CMK (cell line): ENCODE results near the gene PYGL.
A peak's percentile ranks its signal among the peaks of the same experiment; 100 is the strongest.

Source experiments
- DNase-seq: peaks from one replicate; pipeline ENCODE4 v3.0.0-alpha.2; 2010; ENCODE audit warnings: low read depth

The PYGL gene

DNA sequence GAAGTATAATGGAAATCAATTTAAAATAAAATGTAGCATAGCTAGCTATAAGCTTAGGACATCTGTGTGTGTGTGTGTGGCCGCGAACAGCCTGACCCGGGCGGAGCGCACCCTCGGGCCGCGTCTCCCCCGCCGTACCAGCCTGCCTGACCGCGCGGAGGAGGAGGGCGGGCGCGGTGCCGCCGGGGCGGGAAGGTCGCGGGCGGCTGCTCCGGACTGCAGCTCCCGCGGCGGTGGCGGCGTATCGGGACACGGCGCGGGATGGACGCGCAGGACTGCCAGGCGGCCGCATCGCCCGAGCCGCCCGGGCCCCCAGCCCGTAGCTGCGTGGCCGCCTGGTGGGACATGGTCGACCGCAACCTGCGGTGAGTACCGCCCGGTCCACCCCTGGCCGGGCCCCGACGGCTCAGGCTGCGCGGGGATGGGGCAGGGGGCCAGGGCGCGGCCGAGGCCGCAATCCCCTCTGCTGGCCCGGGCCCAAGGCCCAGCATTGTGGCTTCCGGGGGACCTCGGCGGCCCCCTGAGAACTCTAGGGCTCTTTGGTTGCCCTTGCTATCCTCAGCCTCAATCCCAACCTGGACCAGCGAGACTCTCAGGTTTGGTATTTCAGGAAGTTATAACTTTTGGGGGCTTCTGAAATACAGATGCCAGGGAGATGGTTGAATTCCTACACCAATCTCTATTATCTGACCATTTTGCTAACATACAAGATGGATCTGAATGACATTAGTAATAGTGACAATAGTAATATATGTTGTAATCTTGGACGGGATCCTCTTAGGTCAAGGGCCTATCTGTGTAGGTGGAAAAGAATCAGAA is 72.2 kb downstream of the PYGL start, which contains the start of gene ABHD12B:
ABHD12B (plus strand) TSS at position 140 of the 819 bp plus-strand sequence; CDS start at position 262, 122 bp downstream.
- DNase-seq: no peak

DNA sequence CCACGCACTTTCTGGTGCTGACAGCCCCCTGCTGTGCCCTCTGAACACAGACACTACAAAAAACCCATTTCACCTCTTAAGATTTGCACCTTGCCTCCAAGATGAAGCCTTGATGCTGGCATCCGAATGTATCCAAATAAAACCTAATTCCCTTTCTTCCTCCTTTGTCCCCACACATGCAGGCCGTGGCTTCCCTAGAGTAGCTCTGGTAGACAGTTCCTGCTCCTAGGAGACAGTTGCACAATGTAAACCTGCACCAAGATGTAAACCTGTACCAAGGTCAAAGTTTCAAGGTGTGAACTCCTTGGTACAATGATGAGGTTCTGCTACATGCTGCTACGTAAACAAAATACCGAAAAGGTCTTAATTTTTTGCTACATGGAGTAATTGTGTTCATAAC is 73.1 kb downstream of the PYGL start:
- DNase-seq: no peak

DNA sequence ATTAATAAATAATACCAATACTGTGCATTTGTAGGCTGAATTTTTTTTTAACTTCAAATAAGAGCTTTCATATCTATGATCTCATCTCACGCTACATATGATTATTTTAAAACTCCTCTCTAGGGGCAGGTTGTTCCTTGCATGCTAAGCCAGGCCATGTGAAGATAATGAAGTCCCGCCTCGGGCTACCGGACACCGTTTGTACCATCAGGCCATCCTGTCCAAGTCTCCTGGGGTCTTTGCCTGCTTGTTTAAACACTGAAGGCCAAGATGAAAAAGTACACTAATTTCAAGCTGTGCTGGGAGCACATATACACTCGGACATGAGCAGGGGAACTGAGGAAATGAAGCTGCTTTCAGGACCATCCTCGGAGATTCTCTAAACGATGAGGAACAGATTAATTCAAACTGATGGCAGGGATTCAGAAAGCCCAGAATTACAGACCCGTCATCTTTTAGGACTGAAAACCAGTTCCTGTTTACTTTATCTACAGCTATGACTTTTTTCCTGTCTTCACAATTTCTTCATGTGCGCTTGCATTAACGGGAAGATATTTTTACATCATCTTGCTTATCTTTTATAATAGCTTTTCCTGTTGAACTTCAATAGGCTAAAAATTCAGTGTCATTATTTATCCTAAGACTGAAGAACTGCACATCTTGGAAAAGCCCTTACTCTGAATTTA is 78.7 kb downstream of the PYGL start:
- DNase-seq: no peak

DNA sequence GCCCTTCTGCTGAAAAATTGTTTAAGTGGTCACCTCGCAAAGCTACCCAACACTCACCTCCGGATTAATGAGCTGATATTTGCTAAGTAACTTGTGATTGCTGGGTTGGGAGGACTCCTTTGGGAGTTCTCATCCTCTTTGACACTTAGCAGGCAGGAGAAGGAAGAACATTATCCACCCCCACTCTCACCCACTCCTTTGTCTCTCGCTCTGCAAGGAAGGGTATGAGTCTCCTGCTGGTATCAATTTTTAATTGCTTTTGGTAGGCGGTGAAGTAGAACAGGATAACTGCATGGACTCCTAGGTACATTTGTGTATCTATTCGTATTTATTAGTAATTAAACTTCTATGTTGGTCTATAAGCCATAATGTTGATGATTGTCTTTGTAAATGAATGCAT is 79.3 kb downstream of the PYGL start:
- no peak for DNase-seq

DNA sequence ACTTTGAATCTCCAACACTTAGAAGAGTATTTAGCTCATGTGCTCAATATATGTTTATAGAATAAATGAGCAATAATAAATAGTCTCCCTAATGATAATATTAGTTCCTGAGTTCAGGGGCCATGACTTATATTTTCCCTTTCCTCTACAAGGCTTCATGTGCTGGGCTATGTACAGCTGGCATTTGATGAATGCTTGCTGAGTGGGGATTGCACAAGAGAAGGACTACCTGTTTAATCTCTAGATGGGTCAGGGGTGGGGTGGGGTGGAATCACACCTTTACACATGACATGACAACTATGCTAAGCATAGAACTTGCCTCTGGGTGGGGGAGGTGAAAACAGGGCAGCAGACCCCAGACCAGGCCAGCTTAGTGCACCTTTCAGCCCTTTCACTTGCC is 80.0 kb downstream of the PYGL start:
- no peak for DNase-seq

DNA sequence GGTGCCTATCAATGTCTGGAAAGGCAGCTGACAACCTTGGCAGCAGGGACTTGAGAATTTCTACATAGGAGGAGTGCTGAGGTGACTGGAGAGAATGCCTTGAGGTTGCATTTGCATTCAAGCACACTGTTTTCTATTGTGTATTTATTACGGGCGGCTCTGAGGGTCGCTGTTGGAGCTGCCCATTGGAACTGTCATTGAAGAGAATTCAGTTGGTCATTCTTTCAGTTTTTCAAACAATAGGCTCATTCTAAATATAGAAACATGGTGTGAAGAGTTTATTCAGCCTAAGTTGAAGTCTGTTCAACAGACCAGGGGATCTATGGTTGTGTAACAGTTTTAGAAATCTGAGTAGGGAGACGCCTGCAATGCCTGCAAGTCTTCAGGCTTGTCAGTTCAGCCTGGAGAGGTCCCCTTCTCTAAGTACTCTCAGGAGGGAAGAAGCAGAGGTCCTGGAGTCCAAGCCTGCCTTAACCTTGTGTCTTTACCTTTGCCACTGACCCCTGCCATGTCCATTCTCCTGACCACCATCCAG is 82.2 kb downstream of the PYGL start:
- DNase-seq: no peak

DNA sequence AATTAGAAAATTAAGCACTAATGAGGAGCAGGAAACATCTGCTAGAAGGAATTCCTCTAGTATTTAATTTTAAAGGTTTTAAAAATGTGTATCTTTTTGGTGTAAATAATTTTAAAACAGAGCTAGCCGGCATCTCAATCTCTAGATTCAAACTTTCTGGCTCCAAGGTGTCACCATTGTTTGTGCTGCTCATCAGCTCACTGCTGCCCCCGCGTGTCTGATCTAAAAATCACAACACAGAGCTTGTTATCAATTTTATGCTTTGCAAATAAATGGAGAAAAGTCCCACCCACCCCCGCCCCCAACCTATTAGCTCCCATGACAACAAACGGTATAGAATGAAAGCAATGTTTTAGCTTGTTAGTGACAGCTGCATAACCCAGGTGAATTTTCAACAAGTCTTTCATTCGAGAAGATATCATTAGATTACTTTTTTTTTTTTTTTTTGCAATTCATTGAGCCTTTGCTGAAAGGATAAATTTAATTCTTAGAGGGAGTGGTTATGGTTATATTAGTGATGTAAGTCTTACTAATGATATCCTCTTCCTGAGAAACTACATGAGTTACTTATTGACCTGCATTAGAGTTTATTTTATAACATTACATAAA is 83.7 kb downstream of the PYGL start:
- DNase-seq: peak; percentile 34

DNA sequence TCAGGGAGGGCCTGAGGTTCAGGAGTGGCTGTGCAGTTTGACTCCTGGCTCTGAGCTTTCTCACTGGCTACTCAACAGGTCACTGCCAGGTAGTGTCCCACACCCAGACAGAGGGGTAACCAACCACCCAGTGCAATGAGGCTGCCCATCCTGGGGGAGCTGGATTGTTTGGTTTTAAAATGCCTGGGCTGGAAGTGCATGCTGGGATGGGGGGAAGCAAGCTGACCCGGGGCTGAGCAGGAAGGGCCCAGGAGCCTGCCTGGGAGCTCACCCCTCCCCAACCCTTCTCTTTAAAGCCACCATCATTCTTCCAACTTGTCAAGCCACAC is 85.0 kb downstream of the PYGL start:
- DNase-seq: no peak

DNA sequence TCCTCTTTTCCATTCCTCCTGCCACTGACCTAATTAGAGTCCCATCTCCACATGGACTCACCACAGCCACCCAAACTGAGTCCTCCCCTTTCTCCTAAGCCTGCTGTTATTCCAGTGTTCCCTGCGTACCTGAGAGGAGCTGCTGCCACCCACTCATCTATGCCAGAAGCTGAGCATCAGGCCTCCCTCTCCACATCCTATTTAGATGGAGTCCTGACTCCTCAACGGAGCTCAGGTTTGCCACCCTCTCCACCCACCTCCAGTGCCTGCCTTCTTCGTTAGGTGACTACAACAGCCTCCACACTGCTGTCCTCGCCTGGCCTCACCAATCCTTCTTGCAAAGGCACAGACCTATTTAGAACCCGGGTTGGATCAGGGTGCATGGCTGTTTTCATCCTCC is 87.6 kb downstream of the PYGL start:
- no peak for DNase-seq

DNA sequence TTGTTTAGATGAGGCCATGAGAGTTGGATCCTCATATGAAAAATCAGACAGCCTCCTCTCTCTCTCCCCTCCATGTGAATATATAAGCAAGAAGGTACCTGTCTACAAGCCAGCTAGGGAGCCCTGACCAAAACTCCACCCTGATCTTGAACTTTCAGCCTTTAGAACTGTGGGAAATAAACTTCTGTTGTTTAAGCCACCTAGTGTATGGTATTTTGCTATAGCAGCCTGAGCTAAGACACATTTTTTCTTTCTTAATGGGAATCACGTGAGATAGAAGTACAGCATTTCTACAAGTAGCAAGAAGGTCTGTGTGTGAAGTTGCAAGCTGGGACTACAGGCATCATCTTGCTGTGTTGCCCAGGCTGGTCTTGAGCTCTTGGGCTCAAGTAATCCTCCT is 88.7 kb downstream of the PYGL start:
- DNase-seq: no peak
